Left lung (tissue), 10 donors: ENCODE measurements around the gene DSTN. TPM values are rescaled to one million over a fixed set of nuclear protein-coding genes. Genes with fewer than 3 reads are reported as not detected.

Experiments used
- ATAC-seq: fragments of 200-7000 bp; cut with Tn5 transposase; one replicate; pipeline ENCODE4 v1.9.1; 2020; ENCODE audit warnings: moderate library complexity
- DNase-seq, 4 donors: peaks; one replicate each; pipeline ENCODE4 v3.0.0-alpha.2; 2013 to 2020
- H3K27ac ChIP-seq, 2 donors: fragments of 200-600 bp; sonication (generic) in 1 of 2; one replicate each; pipeline versions ENCODE4 v1.5.0 to v1.8.0; 2020 to 2021
- H3K27me3 ChIP-seq, 2 donors: fragments of 200-600 bp; sonication (generic) in 1 of 2; one replicate each; pipeline versions ENCODE4 v1.5.0 to v1.8.0; 2020 to 2021
- H3K36me3 ChIP-seq, 2 donors: fragments of 200-600 bp; sonication (generic) in 1 of 2; one replicate each; pipeline versions ENCODE4 v1.5.0 to v1.8.0; 2020 to 2021
- H3K4me1 ChIP-seq, 2 donors: fragments of 200-600 bp; one replicate each; pipeline ENCODE4 v1.8.0; 2021
- H3K4me3 ChIP-seq, 2 donors: fragments of 200-600 bp; sonication (generic) in 1 of 2; one replicate each; pipeline versions ENCODE4 v1.5.0 to v1.8.0; 2020 to 2021; ENCODE audit warnings: mild to moderate bottlenecking in 1 of 2
- H3K9me3 ChIP-seq, 2 donors: fragments of 200-600 bp; sonication (generic) in 1 of 2; one replicate each; pipeline versions ENCODE4 v1.5.0 to v1.8.0; 2020 to 2021
- intact Hi-C, 2 donors: fragments of 100-400 bp; cut with DNase I; formaldehyde crosslinking; loops; one replicate each; pipeline versions ENCODE4 v1.11.2 to v1.14.2; 2022
- polyA plus RNA-seq, 6 donors: library from polyadenylated mRNA; unstranded; fragments of 120-200 nt; gene quantifications; one replicate each; pipeline ENCODE4 v1.2.1, GENCODE V29; 2013; ENCODE audit not compliant: insufficient read length in 6 of 6
- total RNA-seq, 2 donors: library from RNA; stranded (reverse); fragmentation: NEBNext Ultra II Directional; extraction: Animal tissue kit (Norgen Biotek cat#: 25700); gene quantifications; one replicate each; pipeline ENCODE4 v1.2.1, GENCODE V29; 2021
- TF ChIP-seq, protein P1 (sequence below), 2 donors: fragments of 200-600 bp; sonication (generic) in 1 of 2; IDR thresholded peaks; one replicate each; pipeline versions ENCODE4 v1.5.0 to v1.8.0; 2021; ENCODE audit warnings: antibody characterized with exemption in 2 of 2
- donor health status: DM: no; HTN: yes; CAD: no.
- donor health status: DM: no; HTN: no; CAD: no.

DSTN gene
- total and polyA plus RNA-seq, 8 donors = 340 to 551 (median 366) TPM

DNA sequence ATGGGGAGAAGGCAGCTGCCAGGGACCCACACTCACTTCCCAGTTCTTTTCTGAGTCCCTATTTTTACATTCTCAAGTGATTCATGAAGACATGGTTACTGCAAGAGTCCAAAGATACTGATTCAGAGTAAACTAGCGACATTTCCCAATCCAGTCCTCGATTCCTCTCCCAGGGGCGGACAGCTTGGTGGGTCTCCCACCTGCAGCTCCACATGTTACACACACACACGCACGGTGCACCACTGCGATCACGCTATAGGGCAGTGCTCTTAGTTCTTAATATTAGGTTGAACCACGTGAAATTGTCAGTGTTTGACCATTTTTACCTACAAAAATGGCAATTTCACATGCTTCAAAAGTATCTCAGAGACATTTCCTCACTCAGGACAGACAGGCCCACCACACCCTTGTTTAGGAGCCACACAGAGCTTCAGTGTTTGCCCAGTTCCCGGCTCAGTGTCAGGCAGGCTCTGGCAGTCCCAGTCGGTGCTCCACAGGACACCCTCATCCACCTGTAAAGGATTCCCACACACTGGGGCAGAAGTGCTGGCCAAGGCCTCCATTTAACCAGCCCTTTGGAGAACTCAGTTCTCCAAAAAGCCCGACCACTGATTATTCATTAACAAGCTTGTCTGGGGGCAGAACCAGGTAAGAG, 60.4 kb downstream of the DSTN start:
- ATAC-seq = no peak
- no peak overlapping the region for H3K27ac ChIP-seq
- H3K4me3 ChIP-seq = no peak overlapping the region
- H3K9me3 ChIP-seq = no peaks in the 10 kb centered on the region
- H3K27me3 ChIP-seq = no peaks in the 10 kb centered on the region
- DNase-seq = no peak
- intact Hi-C loops = no loop called here
- peaks cover 0 to 100% of the 10 kb centered on the region in 2 donors for H3K36me3 ChIP-seq
- TF ChIP-seq, protein P1, sequence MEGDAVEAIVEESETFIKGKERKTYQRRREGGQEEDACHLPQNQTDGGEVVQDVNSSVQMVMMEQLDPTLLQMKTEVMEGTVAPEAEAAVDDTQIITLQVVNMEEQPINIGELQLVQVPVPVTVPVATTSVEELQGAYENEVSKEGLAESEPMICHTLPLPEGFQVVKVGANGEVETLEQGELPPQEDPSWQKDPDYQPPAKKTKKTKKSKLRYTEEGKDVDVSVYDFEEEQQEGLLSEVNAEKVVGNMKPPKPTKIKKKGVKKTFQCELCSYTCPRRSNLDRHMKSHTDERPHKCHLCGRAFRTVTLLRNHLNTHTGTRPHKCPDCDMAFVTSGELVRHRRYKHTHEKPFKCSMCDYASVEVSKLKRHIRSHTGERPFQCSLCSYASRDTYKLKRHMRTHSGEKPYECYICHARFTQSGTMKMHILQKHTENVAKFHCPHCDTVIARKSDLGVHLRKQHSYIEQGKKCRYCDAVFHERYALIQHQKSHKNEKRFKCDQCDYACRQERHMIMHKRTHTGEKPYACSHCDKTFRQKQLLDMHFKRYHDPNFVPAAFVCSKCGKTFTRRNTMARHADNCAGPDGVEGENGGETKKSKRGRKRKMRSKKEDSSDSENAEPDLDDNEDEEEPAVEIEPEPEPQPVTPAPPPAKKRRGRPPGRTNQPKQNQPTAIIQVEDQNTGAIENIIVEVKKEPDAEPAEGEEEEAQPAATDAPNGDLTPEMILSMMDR (IDR thresholded peaks at IDR 0.05) = no peak
- H3K4me1 ChIP-seq = peaks cover 3 to 9% of the 10 kb centered on the region in 2 donors

DNA sequence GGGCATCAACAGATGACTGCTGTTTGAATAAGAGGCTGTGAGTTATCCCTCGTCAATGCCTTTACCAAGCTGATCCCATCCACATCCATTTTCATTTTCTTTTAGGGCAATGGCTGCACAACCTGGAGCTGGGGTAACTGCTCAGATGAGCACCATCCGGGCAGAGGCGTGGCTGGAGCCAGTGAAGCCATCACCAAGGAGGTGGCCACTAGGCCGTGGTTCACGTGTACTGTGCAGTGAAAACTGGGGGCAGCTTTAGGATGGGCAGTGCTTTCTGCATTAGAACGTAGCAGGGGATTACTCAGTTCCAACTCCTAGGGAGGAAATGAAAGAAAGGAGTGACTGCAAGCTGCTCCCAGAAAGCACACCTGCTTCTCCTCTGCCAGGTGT, 60.9 kb downstream of the DSTN start:
- Histone ChIP-seq H3K27me3 (no peaks in the 10 kb centered on the region), H3K27ac (no peak overlapping the region), H3K4me3 (no peak overlapping the region), H3K36me3 (peaks cover 0 to 100% of the 10 kb centered on the region in 2 donors), H3K4me1 (peaks cover 4 to 11% of the 10 kb centered on the region in 2 donors), H3K9me3 (no peaks in the 10 kb centered on the region)
- DNase-seq (no peak), ATAC-seq (no peak)
- intact Hi-C loops = no loop called here
- TF ChIP-seq, protein P1 (IDR thresholded peaks at IDR 0.05) = no peak

DNA sequence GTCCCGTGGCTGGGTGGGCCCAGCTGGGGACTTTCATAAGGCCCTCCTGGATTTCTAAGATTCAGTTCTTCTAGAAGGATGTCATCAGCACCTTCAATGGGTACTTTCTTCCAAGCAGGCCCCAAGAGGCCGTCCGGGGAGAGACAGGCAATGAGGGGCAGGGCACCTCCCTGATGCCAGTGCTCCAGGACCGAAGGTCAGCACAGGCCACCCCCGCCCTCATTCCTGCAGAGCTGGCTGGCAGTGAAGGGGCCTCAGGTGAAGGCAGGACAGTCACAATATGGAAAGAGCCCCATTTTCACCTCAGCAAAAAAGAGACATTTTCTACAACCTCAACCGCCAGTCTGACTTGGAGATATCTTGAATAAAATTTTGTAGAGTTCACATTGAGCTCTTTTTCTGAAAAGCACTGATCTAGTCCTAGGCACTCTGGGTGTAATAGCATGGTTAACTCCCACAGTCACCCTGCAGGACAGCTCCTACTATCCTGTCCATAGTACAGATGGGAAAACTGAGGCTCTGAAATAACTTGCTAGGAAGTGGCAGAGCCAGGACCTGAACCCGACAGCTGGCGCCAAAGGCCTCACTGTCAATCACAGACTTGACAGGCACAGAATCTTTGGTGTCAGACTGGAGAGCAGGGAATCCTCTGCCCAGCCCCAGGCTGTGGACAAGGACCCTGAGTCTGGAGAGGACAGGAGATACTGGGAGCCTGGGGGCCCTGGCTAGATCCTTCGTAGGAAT, 61.9 kb downstream of the DSTN start:
- ATAC-seq (no peak), DNase-seq (no peak)
- intact Hi-C loops = no loop called here
- H3K36me3 ChIP-seq = peaks cover 0 to 100% of the 10 kb centered on the region in 2 donors
- H3K4me3 ChIP-seq = no peak overlapping the region
- peaks cover 8 to 15% of the 10 kb centered on the region in 2 donors for H3K4me1 ChIP-seq
- H3K9me3 ChIP-seq = no peaks in the 10 kb centered on the region
- TF ChIP-seq, protein P1 (IDR thresholded peaks at IDR 0.05) = no peak
- no peaks in the 10 kb centered on the region for H3K27me3 ChIP-seq
- H3K27ac ChIP-seq = no peak overlapping the region

DNA sequence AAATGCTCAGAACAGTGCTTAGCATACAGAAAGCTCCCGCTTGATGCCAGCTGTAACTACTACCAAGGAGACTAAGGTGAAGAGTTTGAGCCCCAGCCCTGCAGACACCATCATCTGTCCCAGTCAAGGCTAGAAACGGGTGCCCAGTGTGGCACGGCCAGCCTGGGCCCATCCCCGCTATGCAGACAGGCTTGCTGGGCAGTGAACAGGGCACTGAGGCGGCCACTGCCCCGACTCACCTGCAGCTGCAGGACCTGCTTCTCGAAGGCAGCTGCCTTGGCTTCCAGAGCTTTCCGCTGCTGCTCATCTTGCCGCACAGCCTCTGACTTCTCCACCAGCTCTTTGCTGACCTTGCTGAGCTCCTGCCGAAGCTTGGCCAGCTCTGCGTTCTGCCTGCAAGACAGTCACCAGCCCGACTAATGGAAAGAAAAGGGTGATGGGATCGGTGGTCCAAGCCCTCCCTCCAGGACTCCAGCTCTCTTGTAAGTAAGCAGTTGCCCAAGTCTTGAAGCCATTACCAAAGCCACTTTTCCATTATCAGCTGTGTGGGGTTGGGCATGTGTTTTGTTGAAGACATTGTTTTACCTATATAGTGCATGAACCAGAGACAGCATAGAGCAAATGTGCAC, 63.5 kb downstream of the DSTN start:
- Histone ChIP-seq H3K4me3 (no peak overlapping the region), H3K36me3 (peaks cover 0 to 100% of the 10 kb centered on the region in 2 donors), H3K4me1 (peaks cover 8 to 15% of the 10 kb centered on the region in 2 donors), H3K27ac (no peak overlapping the region), H3K9me3 (no peaks in the 10 kb centered on the region), H3K27me3 (no peaks in the 10 kb centered on the region)
- TF ChIP-seq, protein P1 (IDR thresholded peaks at IDR 0.05) = no peak
- intact Hi-C loops = no loop called here
- DNase-seq (peak in 1 of 4 donors; percentile 56), ATAC-seq (no peak)
